ENCODE data around the gene CDH16. TPM values are rescaled to one million over a fixed set of nuclear protein-coding genes. Genes with fewer than 3 reads are reported as not detected.

Gene CDH16
- total and polyA plus RNA-seq, 2 of the 13 experiments (the other 11 are each of a cell fraction or from before 2014, with no cell fraction given) = 2.7 to 3.9 TPM

GRCh38 chr16:66961065-66961744, 42.5 kb upstream of the CDH16 start, which contains the start of gene CES3 (continued):
- TF ChIP-seq MXI1 (IDR thresholded peaks at IDR 0.05; ENCODE audit: borderline replicate concordance, low read depth, low read length) (0 out of 3 replicates have a peak, but pooled peaks have one; percentile 48), CENPBD1 (CRISPR knock-in tag; IDR thresholded peaks at IDR 0.05; ENCODE audit: borderline replicate concordance, low read depth) (no peak), AGO1 (IDR thresholded peaks at IDR 0.05; ENCODE audit: low read depth, low read length, poor library complexity, severe bottlenecking) (no peak), ZUFSP (CRISPR knock-in tag; IDR thresholded peaks at IDR 0.05; ENCODE audit: borderline replicate concordance) (no peak), PRDM4 (CRISPR knock-in tag; IDR thresholded peaks at IDR 0.05; ENCODE audit: borderline replicate concordance) (0 out of 2 replicates have a peak, but pooled peaks have one; percentile 7), BCLAF1 (IDR thresholded peaks at IDR 0.05) (no peak), FLYWCH1 (CRISPR knock-in tag; IDR thresholded peaks at IDR 0.05) (peak; percentile 76; the same call in 1 of the 2 replicates), ZNF784 (CRISPR knock-in tag; IDR thresholded peaks at IDR 0.05; ENCODE audit: borderline replicate concordance) (no peak), HHEX (CRISPR knock-in tag; IDR thresholded peaks at IDR 0.05) (no peak), ADNP (CRISPR knock-in tag; IDR thresholded peaks at IDR 0.05) (peak; percentile 34; the same call in 1 of the 2 replicates), CREM (IDR thresholded peaks at IDR 0.05) (no peak), CREM (CRISPR knock-in tag; IDR thresholded peaks at IDR 0.05) (no peak), ATF7-NPFF (CRISPR knock-in tag; IDR thresholded peaks at IDR 0.05; ENCODE audit: low read depth) (peak; percentile 65; the same call in 1 of the 2 replicates), SIN3A (IDR thresholded peaks at IDR 0.05; ENCODE audit: borderline replicate concordance, low read depth, low read length) (no peak), IRF2 (CRISPR knock-in tag; IDR thresholded peaks at IDR 0.05) (peak; percentile 51; the same call in 1 of the 2 replicates), DNMT3B (CRISPR knock-in tag; conservative IDR thresholded peaks at IDR 0.05) (0 out of 2 replicates have a peak, but pooled peaks have one; percentile 61), HNRNPH1 (optimal IDR thresholded peaks at IDR 0.05; ENCODE audit: low read depth, low read length) (no peak), CBX1 (IDR thresholded peaks at IDR 0.05; ENCODE audit: low read depth) (peak; percentile 67), DBP (CRISPR knock-in tag; IDR thresholded peaks at IDR 0.05; ENCODE audit: not compliant biosample characterization) (no peak), NFE2 (CRISPR knock-in tag; IDR thresholded peaks at IDR 0.05) (no peak)

All from HepG2 (cell line).